ENCODE data around the gene KCNJ6. TPM values are rescaled to one million over a fixed set of nuclear protein-coding genes. Genes with fewer than 3 reads are reported as not detected.
"Not testable (repeated sequence)": the region's sequence is repeated elsewhere in the genome, so short reads cannot be mapped to it uniquely, and the experiment has no call there.

KCNJ6 gene
- total and polyA plus RNA-seq, 2 of the 8 experiments (the other 6 are each of a cell fraction or from before 2014, with no cell fraction given): 0.51 to 1.2 TPM

DNA sequence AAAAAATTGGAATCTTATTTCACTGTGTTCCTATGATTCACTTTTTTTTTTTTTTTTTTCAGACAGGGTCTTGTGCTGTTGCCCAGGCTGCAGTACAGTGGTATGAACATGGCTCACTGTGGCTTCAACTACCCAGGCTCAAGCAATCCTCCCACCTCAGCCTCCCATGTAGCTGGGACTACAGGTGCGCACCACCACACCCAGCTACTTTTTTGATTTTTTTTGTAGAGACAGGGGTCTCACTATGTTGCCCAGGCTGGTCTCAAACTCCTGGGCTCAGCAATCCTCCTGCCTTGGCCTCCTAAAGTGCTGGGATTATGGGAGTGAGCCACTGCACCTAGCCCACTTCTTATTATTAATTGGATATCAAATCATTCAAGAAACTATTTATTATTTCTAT, 339.3 kb downstream of the KCNJ6 start:
- H3K56ac ChIP-seq (replicated peaks; ENCODE audit: insufficient read length, low read depth, low read length); H4K5ac ChIP-seq (ENCODE audit: insufficient read length, low read depth, low read length); H3K9ac ChIP-seq (replicated peaks in 1 of 4; ENCODE audit: extremely low read depth in 1 of 4, low read depth in 3 of 4, low read length in 3 of 4); H3K23ac ChIP-seq (ENCODE audit: insufficient read length); H3K27ac ChIP-seq (ENCODE audit: low read depth, low read length); H3K27me3 ChIP-seq (replicated peaks in 1 of 4; ENCODE audit: control insufficient read depth in 3 of 4, extremely low read depth in 1 of 4, insufficient read depth in 3 of 4, low read length in 3 of 4); H2BK15ac ChIP-seq (ENCODE audit: low read length); H3K79me1 ChIP-seq (ENCODE audit: low read depth, low read length); H2BK20ac ChIP-seq (ENCODE audit: low read length); H3K23me2 ChIP-seq (ENCODE audit: low read depth, low read length); H2AK5ac ChIP-seq (ENCODE audit: low read depth, low read length); H3K79me2 ChIP-seq (ENCODE audit: control insufficient read depth in 1 of 2, insufficient read depth in 2 of 2, low read length in 2 of 2); DNase-seq (ENCODE audit: low read depth in 1 of 2, low spot score in 2 of 2); H2BK120ac ChIP-seq (replicated peaks; ENCODE audit: low read depth, low read length); H3K18ac ChIP-seq (ENCODE audit: extremely low read depth, low read length); H3K4me3 ChIP-seq (ENCODE audit: extremely low read depth in 1 of 4, insufficient read depth in 2 of 4, low read depth in 3 of 4, low read length in 4 of 4); CTCF ChIA-PET (ENCODE audit: partially characterized antibody); H2BK12ac ChIP-seq (ENCODE audit: low read depth, low read length); H3K14ac ChIP-seq (ENCODE audit: insufficient read length); H4K8ac ChIP-seq (ENCODE audit: extremely low read depth, insufficient read depth, low read length); H3K4me1 ChIP-seq (replicated peaks in 1 of 4; ENCODE audit: control insufficient read depth in 3 of 4, insufficient read depth in 4 of 4, low read length in 3 of 4); H3K4me2 ChIP-seq (ENCODE audit: insufficient read depth in 1 of 2, low read depth in 2 of 2, low read length in 2 of 2); H2BK5ac ChIP-seq (ENCODE audit: low read depth, low read length); H2AFZ ChIP-seq (ENCODE audit: low read length); H4K91ac ChIP-seq (replicated peaks; ENCODE audit: insufficient read length, low read length); H3K36me3 ChIP-seq (ENCODE audit: control insufficient read depth in 2 of 4, insufficient read depth in 4 of 4, low read length in 3 of 4); FAIRE-seq; H3K4ac ChIP-seq (replicated peaks; ENCODE audit: insufficient read length, low read depth, low read length); H4K20me1 ChIP-seq (replicated peaks in 1 of 2; ENCODE audit: control insufficient read depth in 1 of 2, insufficient read depth in 2 of 2, low read length in 2 of 2): not testable (repeated sequence)
- WGBS, 2 experiments (ENCODE audit: extremely low coverage in 1 of 2, insufficient coverage in 1 of 2, insufficient read length in 1 of 2, insufficient replicate concordance in 2 of 2, low coverage in 1 of 2, low lambda C conversion rate in 2 of 2, missing lambda C conversion rate in 1 of 2): 86% methylated on average over 1 of the region's 1 CpG; no CpG with 5 or more reads in 1 of the 2 experiments
- peaks cover 6 to 15% of the 10 kb centered on the region in 2 experiments for H3K9me3 ChIP-seq (ENCODE audit: insufficient read depth in 2 of 2, low read depth in 1 of 2, low read length in 1 of 2)
- POLR2A ChIA-PET (ENCODE audit: partially characterized antibody): interaction anchor here (6.1 kb wide), 1 partner anchor 13 kb away, joined by 22 read pairs; no protein-coding TSS in a partner anchor
